NCI-H146 (cell line): ENCODE measurements around the gene PRKN.

ENCODE experiments used
- DNase-seq: peaks from one replicate; lab custom pipeline; 2025; lab: John Stamatoyannopoulos, UW

Gene PRKN

GRCh38 chr6:161660666-161661571 is 1066.6 kb downstream of the PRKN start:
- peak; percentile 5 for DNase-seq

DNA sequence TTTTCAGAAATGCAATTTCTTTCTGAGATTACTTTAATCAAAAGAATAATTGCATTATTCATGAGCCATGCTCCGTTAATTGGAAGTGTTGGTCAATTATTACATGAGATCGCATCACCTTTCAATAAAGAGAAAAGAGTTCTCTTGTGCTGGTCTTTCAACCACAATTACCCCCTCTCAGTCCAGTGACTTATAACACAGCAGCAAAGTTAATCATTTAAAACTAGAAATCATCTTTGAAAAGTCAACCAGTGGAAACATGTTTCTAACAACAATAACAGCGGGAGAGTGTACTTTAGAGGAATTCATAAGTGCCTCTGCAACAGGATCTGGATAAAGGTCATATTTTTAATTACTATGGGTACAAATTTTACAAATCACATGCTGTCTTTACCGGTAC is 1069.4 kb downstream of the PRKN start:
- peak; percentile 16 for DNase-seq

- no peak for DNase-seq
These were observed 1073.4 kb downstream of the PRKN start for GRCh38 chr6:161654209-161654608.

DNA sequence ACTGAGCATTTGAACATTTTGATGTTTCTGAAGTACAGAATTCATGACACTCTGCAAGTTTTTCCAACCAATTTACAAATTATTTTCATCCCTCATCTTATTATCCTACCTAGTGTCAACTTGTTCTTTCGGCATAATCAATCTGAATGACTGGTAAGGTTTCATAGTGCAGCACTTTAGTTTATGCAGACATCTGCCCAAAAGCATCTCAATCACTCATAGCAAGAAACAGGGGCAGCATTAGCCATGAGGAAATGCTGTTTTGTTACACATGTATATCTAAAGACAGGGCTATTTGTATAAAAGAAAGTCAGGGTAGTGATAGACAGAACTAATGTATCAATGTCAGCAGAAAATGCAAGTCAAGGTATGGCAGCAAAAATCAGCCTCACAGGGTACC is 1075.6 kb downstream of the PRKN start:
- no peak for DNase-seq

GRCh38 chr6:161649841-161650240 is 1077.7 kb downstream of the PRKN start:
- no peak for DNase-seq

DNA sequence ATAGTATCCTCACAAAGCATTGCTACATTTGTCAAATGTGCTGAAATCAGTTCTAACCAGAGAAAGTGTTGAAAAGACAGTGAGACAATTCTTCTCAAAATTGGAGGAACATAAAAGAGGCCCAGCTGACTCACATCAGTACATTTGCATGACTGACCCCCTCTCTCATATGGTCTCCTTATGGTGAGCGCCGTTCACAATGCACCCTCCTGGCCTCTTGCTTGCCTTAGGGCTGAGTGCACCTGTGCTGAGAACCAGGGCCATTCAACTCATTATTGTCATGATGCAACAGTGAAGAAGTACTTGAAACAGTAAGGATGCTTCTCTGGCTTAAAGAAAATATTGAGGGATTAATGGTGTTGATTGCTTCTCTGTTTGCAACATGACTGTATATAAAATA is 1078.5 kb downstream of the PRKN start:
- DNase-seq: peak; percentile 54

GRCh38 chr6:161647234-161647633 is 1080.3 kb downstream of the PRKN start:
- DNase-seq: no peak

GRCh38 chr6:161644521-161644920 is 1083.0 kb downstream of the PRKN start:
- DNase-seq: peak; percentile 78

DNA sequence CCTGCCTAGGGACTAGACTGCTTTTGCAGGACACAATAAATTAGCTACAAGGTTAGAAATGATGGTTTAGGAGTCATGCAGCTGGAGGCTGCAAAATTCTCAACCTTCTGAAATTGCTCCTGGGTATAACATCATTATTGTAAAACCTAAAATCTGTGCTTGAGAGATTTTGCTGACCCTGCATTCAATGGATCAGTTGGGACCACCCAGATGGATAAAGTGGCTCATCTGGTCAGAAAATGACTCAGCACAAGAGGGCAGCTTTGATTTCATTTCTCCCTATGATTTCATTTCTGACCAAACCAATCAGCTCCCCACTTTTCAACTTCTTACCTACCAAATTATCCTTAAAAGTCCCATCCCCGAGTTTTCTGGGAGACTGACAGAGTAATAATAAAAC is 1086.4 kb downstream of the PRKN start:
- DNase-seq: no peak

- no peak for DNase-seq
These were observed 1087.8 kb downstream of the PRKN start for GRCh38 chr6:161639772-161640171.

- DNase-seq: no peak
These were observed 1089.9 kb downstream of the PRKN start for GRCh38 chr6:161637658-161638057.

DNA sequence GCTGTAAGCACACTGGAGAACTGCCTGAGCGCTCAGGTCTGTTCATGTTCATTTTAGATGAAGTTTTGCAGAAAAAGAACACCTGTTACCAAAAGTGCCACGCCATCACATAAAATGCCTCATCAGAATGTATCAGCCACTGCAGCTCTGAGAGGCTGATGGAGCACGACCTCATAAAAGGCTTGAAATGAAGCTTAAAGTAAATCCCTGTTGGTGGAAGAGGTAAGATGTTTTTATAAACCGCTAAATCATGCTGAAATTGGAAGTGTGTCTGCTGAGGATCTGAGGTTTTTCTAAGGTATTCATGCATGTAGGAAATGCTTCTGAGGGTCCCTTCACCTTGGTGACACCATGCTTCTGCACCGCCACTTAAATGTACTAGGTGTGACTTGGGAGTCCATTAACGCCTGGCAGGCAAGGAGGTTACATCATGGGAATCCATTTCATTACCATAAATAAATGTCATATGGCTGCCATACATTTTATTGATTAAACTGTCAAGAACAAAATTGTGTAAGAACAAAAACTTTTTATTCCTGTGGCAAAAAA is 1090.6 kb downstream of the PRKN start:
- no peak for DNase-seq

GRCh38 chr6:161635975-161636374 is 1091.6 kb downstream of the PRKN start:
- DNase-seq: no peak

DNA sequence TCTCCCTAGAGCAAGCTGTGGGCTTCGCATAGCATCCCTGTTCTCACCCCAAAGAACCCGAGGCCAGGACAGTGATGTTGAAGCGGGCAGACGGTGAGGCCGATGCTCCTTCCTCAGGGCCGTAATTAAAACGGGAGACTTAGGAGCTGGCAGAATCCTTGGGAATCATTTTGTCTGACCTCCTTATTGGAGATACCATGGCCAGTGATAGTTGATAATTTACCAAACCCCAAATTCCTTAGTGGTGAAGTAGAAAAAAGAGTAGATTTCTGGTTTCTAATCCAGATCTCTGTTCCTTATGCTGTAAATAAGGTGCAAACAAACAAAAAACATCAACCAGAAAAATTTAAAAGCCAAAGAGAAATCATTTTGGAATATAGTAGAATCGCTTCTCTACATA is 1092.7 kb downstream of the PRKN start:
- no peak for DNase-seq

- no peak for DNase-seq
These were observed 1095.8 kb downstream of the PRKN start for GRCh38 chr6:161631676-161632194.

DNA sequence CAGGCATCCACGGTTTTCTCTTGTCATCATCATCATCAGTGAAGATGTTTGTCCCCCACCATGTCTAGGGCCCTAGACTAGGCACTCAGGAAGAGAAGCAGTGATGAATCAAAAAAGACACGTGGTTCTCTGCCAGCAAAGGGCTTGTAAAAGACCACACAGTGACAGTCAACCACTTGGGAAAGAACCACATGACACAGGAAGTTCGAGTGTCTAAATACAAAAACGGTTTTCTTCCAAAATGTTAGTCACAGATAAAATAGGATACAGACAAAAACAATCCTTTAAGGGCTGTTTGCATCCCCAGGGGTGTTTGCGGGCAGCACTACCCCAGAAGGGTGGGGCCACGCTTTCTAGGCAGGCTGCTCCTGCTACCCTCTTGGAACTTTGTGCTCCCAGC is 1096.9 kb downstream of the PRKN start:
- no peak for DNase-seq

DNA sequence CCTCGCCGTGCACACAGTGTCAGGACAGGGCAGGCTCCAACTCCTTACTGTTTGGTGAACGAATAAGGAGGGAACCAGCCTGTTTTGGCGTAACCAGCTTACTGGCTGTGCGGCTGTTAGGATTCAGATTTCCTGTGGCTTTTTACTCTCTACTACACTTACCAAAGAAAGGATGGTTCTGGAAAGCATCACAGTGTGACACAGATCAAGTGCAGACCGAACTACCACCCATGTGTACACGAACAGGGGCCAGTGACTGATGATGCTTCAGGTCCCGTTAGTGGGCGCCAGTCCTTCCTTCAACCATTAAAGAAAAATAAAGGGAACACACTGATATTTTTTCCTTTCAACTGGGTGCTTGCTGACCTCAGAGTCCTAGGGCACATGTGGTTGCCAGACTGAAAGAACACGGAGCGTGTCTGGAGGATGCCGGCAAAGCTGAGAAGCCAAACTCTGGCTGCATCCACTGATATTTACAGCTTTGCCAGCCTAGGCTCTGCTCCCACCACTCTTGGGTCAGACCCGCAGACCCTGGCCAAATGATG is 1101.4 kb downstream of the PRKN start:
- DNase-seq: no peak

- DNase-seq: no peak
These were observed 1103.5 kb downstream of the PRKN start for GRCh38 chr6:161624111-161624510.

- no peak for DNase-seq
These were observed 1104.8 kb downstream of the PRKN start for GRCh38 chr6:161622779-161623178.

- peak; percentile 87 for DNase-seq
These were observed 1108.6 kb downstream of the PRKN start for GRCh38 chr6:161618831-161619454.

- DNase-seq: no peak
These were observed 1113.9 kb downstream of the PRKN start for GRCh38 chr6:161613711-161614110.

DNA sequence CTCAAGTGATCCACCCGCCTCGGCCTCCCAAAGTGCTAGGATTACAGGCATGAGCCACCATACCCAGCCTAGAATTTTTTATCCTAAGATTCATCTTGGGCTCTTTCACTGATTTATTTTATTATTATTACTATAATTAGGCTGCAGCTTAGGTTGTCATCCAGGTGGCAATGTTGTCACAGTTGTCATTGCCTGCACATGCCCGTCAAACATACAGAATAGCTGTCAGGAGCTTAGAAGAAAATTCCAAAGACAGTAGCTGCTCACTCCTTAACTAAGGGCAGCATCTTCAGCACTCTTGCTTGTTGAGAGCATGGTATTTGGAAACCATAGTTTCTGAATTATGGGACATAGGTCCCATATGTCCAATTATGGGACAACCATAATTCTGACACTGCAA is 1118.8 kb downstream of the PRKN start:
- no peak for DNase-seq
